Fibroblast of lung (primary cell): ENCODE data around the gene TNFRSF11A.

Experiments used
- CTCF ChIP-seq, 2 donors: IDR thresholded peaks in 1 of 2; conservative IDR thresholded peaks in 1 of 2; 1 replicate in 1 of 2; 2 replicates in 1 of 2; pipeline ENCODE4 v1.5.1; 2011 to 2012; ENCODE audit warnings: low read length in 2 of 2, control low read depth in 1 of 2, inconsistent platforms in 1 of 2, low read depth in 1 of 2, mild to moderate bottlenecking in 1 of 2
- EZH2 ChIP-seq: IDR thresholded peaks from 2 replicates; pipeline ENCODE4 v1.5.1; 2012; ENCODE audit warnings: low read length, control low read depth, mild to moderate bottlenecking; ENCODE audit errors: missing control alignments

GRCh38 chr18:62282188-62282629 lies 42.9 kb upstream of the TNFRSF11A start:
- TF ChIP-seq CTCF (conservative IDR thresholded peaks at IDR 0.05 in 1 of 2, IDR thresholded peaks at IDR 0.05 in 1 of 2; ENCODE audit: low read depth in 1 of 2, low read length in 2 of 2) (no peak), EZH2 (no peak)
